Thyroid gland (tissue), 4 donors: ENCODE measurements around the gene MAGED1. TPM values are rescaled to one million over a fixed set of nuclear protein-coding genes. Genes with fewer than 3 reads are reported as not detected.

ENCODE experiments used
- DNase-seq, 2 donors: peaks; one replicate each; pipeline ENCODE4 v3.0.0-alpha.2; 2019
- H3K27ac ChIP-seq, 3 donors: fragments of 200-600 bp; sonication (generic); 1 replicate in 2 of 3; 2 replicates in 1 of 3; pipeline ENCODE4 v1.5.1; 2016 to 2019; ENCODE audit warnings: mild to moderate bottlenecking in 1 of 3, moderate library complexity in 1 of 3
- H3K27me3 ChIP-seq: fragments of 200-600 bp; sonication (generic); one replicate; pipeline ENCODE4 v1.5.1; 2019
- H3K36me3 ChIP-seq, 2 donors: fragments of 200-600 bp; sonication (generic); one replicate each; pipeline ENCODE4 v1.5.1; 2016 to 2019
- H3K4me1 ChIP-seq, 2 donors: fragments of 200-600 bp; sonication (generic); one replicate each; pipeline ENCODE4 v1.5.1; 2017 to 2019
- H3K4me3 ChIP-seq, 3 donors: fragments of 200-600 bp; sonication (generic); replicated peaks in 1 of 3; 1 replicate in 2 of 3; 2 replicates in 1 of 3; pipeline ENCODE4 v1.5.1; 2016; ENCODE audit warnings: mild to moderate bottlenecking in 1 of 3
- H3K9me3 ChIP-seq: fragments of 200-600 bp; sonication (generic); one replicate; pipeline ENCODE4 v1.5.1; 2017
- POLR2A ChIP-seq, 2 donors: fragments of 450-650 bp; IDR thresholded peaks; one replicate each; pipeline ENCODE4 v1.6.1; 2017; ENCODE audit warnings: antibody characterized with exemption in 2 of 2, mild to moderate bottlenecking in 2 of 2, moderate library complexity in 1 of 2
- WGBS, 2 donors: methylation state at CpG; one replicate each; pipeline ENCODE4 v1.1.5; 2017; 5-methylcytosine and 5-hydroxymethylcytosine counted together
- intact Hi-C: fragments of 100-400 bp; cut with DNase I; formaldehyde crosslinking; loops from one replicate; pipeline ENCODE4 v1.15.1; 2023
- small RNA-seq: library from RNA; depleted of rRNA; stranded (forward); fragments of <200 nt; gene quantifications from one replicate; pipeline ENCODE3, GENCODE V24; 2016
- total RNA-seq, 4 donors: library from RNA; depleted of rRNA; stranded (reverse); fragments of >200 nt; gene quantifications; one replicate each; pipeline ENCODE4 v1.2.3, GENCODE V29; 2016
- TF ChIP-seq, protein P1 (sequence below), 6 experiments: fragments of 200-600 bp in 3 of 6; fragments of 450-650 bp in 3 of 6; sonication (generic) in 3 of 6; IDR thresholded peaks; one replicate each; pipeline ENCODE4 v1.5.1; 2016 to 2019; ENCODE audit warnings: antibody characterized with exemption in 6 of 6, mild to moderate bottlenecking in 2 of 6, inconsistent platforms in 1 of 6, moderate library complexity in 1 of 6

The MAGED1 gene
- total RNA-seq, 4 donors from 2014 or later, result 83.7 to 277 (median 201) TPM

DNA sequence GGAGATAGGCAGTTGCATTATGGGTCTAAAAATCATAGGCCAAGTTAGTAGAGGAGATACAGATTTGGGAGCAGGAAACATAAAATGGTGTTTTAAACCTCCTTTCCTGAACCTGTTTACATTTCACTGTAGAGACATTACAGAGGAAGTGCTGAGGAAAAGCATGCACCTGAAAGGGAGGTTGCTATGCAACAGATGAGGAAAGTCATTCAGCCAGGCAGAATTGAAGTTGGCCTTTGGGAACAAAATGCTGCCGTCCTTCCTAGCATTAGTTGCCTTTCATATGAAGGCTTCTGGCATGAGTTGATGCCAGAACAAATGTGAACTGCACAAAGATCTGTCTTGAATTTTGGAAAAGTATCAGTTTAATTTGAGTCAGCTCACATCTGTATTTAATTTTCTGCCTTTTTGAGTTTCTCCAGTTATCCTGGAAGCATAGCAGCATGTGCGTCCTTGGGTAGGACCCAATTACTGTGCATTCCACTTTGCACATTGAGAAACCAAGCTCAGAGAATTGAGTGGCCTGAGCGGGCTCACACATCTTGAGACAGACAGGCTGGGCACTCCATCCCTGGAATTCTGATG, 38.2 kb downstream of the MAGED1 start:
- DNase-seq, result no peak
- no peak overlapping the region for H3K27ac ChIP-seq
- no peaks in the 10 kb centered on the region for H3K27me3 ChIP-seq
- WGBS, 2 donors, result 50 to 56% methylated on average over 3 of the region's 3 CpGs
- no peaks in the 10 kb centered on the region for H3K36me3 ChIP-seq
- H3K4me3 ChIP-seq, result no peak overlapping the region
- intact Hi-C loops, result no loop called here
- no peaks in the 10 kb centered on the region for H3K9me3 ChIP-seq
- H3K4me1 ChIP-seq, result no peaks in the 10 kb centered on the region
- TF ChIP-seq, protein P1, sequence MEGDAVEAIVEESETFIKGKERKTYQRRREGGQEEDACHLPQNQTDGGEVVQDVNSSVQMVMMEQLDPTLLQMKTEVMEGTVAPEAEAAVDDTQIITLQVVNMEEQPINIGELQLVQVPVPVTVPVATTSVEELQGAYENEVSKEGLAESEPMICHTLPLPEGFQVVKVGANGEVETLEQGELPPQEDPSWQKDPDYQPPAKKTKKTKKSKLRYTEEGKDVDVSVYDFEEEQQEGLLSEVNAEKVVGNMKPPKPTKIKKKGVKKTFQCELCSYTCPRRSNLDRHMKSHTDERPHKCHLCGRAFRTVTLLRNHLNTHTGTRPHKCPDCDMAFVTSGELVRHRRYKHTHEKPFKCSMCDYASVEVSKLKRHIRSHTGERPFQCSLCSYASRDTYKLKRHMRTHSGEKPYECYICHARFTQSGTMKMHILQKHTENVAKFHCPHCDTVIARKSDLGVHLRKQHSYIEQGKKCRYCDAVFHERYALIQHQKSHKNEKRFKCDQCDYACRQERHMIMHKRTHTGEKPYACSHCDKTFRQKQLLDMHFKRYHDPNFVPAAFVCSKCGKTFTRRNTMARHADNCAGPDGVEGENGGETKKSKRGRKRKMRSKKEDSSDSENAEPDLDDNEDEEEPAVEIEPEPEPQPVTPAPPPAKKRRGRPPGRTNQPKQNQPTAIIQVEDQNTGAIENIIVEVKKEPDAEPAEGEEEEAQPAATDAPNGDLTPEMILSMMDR (IDR thresholded peaks at IDR 0.05), result no peak
- TF ChIP-seq POLR2A (IDR thresholded peaks at IDR 0.05), result no peak

Small RNAs within 50 kb of the gene (small RNA-seq; reads per million reads assigned to genes)
- gene AL929410.2 (not detected), gene RNU6-504P (not detected)

Other genes with a start within 250 kb of the MAGED1 start
- not detected for gene CENPVL2, start 210.8 kb upstream of the MAGED1 start, total RNA-seq
- not detected for gene CENPVL1, start 183.1 kb upstream of the MAGED1 start, total RNA-seq
- gene GSPT2, start 150.2 kb upstream of the MAGED1 start, total RNA-seq, result 1 to 10 TPM; 4.8 to 7.9 (median 7.6) TPM
- gene MAGED4B, start 175.6 kb downstream of the MAGED1 start, total RNA-seq, result 10 to 100 TPM; 14.7 to 20.8 (median 16.4) TPM